NCI-H146 treated with DMSO at 0.1 percent for 48 hours (cell line): ENCODE data around the gene NFIX.
"Not testable (repeated sequence)": the region's sequence is repeated elsewhere in the genome, so short reads cannot be mapped to it uniquely, and the experiment has no call there.

Experiments
- DNase-seq: peaks from one replicate; lab custom pipeline; 2025; ENCODE audit not compliant: unreplicated experiment; lab: John Stamatoyannopoulos, UW

NFIX gene

GRCh38 chr19:12994701-12995595, at the start of gene NFIX:
Gene NFIX (plus strand): TSS chr19:12995475. CDS start chr19:12995838, 363 bp downstream.
- DNase-seq, result no peak

- DNase-seq, result peak; percentile 96
Measured at GRCh38 chr19:12945479-12946091, 49.7 kb upstream of the NFIX start, which contains the start of gene RAD23A. Gene RAD23A (plus strand): TSS chr19:12945862. CDS start chr19:12945949, 87 bp downstream.

- peak; percentile 55 for DNase-seq
Measured at GRCh38 chr19:12946092-12946721, 49.1 kb upstream of the NFIX start.

- no peak for DNase-seq
Measured at GRCh38 chr19:12946731-12947496, 48.4 kb upstream of the NFIX start.

- DNase-seq, result no peak
Measured at GRCh38 chr19:12947702-12948611, 47.3 kb upstream of the NFIX start.

GRCh38 chr19:12948612-12949362, 46.5 kb upstream of the NFIX start:
- no peak for DNase-seq

GRCh38 chr19:12949363-12950283, 45.7 kb upstream of the NFIX start:
- no peak for DNase-seq

- not testable (repeated sequence) for DNase-seq
Measured at GRCh38 chr19:12952050-12952449, 43.2 kb upstream of the NFIX start.

GRCh38 chr19:12952488-12953137, 42.7 kb upstream of the NFIX start:
- DNase-seq, result no peak

GRCh38 chr19:12953138-12953798, 42.0 kb upstream of the NFIX start:
- DNase-seq, result no peak

- no peak for DNase-seq
Measured at GRCh38 chr19:12953799-12954611, 41.3 kb upstream of the NFIX start.

GRCh38 chr19:12954612-12954962, 40.7 kb upstream of the NFIX start:
- DNase-seq, result no peak

- DNase-seq, result not testable (repeated sequence)
Measured at GRCh38 chr19:12955575-12955974, 39.7 kb upstream of the NFIX start.

GRCh38 chr19:12955996-12956395, 39.3 kb upstream of the NFIX start:
- no peak for DNase-seq

- peak; percentile 80 for DNase-seq
Measured at GRCh38 chr19:12956446-12957388, 38.6 kb upstream of the NFIX start, which contains the start of gene GADD45GIP1. Gene GADD45GIP1 (minus strand): TSS chr19:12957223. CDS start chr19:12957212, 11 bp downstream.
